Measurements from ENCODE around the gene LGR4. TPM values are rescaled to one million over a fixed set of nuclear protein-coding genes. Genes with fewer than 3 reads are reported as not detected.

LGR4 gene
- total RNA-seq, 4 donors from 2014 or later: 28.7 to 165 (median 120) TPM

DNA sequence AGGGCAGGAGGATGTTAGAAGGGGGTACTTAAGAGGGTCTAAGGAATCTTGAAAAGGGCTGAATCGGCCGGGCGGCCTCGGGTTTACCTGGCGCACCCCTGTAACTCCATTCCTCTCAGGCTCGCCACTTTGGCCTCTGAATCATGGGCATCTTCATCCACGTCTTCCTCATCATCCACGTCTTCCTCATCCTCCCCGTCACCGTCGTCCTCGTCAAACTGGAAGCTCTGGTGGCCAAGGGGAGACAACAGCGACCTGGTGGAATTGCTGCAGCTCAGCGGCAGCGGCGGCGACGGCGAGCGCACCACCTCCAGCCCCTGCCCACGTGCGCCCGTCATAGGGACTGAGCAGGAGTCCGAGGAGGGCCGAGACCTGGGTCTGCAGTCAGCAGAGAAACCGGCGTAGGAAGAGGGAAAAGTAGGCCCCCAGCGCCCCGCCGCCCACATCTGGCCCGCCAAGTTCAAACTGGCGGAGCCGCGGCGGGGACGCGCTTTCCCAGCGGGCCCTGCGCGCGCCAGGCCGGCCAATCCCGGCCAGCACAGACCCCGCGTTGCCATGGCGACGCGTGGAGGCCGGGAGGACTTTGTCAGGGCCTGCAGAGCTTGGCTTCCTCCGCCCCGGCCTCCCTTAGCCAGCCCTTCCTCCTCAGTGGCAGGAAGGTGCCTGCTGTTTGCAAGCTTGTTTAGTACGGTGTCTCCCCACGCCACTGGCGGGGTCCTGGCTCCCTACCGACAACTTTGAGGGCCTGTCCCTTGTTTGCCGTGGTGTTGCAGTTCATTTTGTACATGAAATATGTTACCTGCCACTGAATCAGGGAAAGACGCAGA is 109.6 kb downstream of the LGR4 start, which contains the start of gene CCDC34:
TSS of gene CCDC34 (minus strand) at position 467 of the 827 bp plus-strand sequence. CDS start at position 446, 21 bp downstream.
- TF ChIP-seq POLR2A (IDR thresholded peaks at IDR 0.05) (peak; percentile 45), POLR2AphosphoS5 (IDR thresholded peaks at IDR 0.05) (peak; percentile 62 to 76 (median 72))
- TF ChIP-seq, protein P1, sequence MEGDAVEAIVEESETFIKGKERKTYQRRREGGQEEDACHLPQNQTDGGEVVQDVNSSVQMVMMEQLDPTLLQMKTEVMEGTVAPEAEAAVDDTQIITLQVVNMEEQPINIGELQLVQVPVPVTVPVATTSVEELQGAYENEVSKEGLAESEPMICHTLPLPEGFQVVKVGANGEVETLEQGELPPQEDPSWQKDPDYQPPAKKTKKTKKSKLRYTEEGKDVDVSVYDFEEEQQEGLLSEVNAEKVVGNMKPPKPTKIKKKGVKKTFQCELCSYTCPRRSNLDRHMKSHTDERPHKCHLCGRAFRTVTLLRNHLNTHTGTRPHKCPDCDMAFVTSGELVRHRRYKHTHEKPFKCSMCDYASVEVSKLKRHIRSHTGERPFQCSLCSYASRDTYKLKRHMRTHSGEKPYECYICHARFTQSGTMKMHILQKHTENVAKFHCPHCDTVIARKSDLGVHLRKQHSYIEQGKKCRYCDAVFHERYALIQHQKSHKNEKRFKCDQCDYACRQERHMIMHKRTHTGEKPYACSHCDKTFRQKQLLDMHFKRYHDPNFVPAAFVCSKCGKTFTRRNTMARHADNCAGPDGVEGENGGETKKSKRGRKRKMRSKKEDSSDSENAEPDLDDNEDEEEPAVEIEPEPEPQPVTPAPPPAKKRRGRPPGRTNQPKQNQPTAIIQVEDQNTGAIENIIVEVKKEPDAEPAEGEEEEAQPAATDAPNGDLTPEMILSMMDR (IDR thresholded peaks at IDR 0.05): no peak
- peak within 1 kb of the TSS; percentile 39 to 76 (median 70) for H3K4me3 ChIP-seq
- H3K36me3 ChIP-seq: peaks cover 0 to 5% (median 0%) of the 10 kb centered on the region in 4 donors
- peak within 1 kb of the TSS; percentile 62 to 73 (median 70) for H3K27ac ChIP-seq
- no peaks in the 10 kb centered on the region for H3K27me3 ChIP-seq
- 0 to 14% methylated on average over 1 to 40 of the region's 57 CpGs for WGBS, 2 donors (ENCODE audit: low coverage in 1 of 2)
- in situ Hi-C loops (cut with MboI; ENCODE audit: low pct_ligation_motif_present in 1 of 4, low pct_unique_long_range_greater_than_20kb in 1 of 4, low sequenced_read_pairs in 3 of 4): loop anchor here in 1 of 4 donors (25.0 kb wide), 1 partner anchor 99 kb away; the partner anchor contains the start of gene LGR4
- no peaks in the 10 kb centered on the region for H3K9me3 ChIP-seq
- intact Hi-C loops (cut with DNase I; ENCODE audit: low total_unique reads): no loop called here
- H3K4me1 ChIP-seq: peaks cover 3 to 25% (median 9%) of the 10 kb centered on the region in 4 donors
- DNase-seq: peak; percentile 93

DNA sequence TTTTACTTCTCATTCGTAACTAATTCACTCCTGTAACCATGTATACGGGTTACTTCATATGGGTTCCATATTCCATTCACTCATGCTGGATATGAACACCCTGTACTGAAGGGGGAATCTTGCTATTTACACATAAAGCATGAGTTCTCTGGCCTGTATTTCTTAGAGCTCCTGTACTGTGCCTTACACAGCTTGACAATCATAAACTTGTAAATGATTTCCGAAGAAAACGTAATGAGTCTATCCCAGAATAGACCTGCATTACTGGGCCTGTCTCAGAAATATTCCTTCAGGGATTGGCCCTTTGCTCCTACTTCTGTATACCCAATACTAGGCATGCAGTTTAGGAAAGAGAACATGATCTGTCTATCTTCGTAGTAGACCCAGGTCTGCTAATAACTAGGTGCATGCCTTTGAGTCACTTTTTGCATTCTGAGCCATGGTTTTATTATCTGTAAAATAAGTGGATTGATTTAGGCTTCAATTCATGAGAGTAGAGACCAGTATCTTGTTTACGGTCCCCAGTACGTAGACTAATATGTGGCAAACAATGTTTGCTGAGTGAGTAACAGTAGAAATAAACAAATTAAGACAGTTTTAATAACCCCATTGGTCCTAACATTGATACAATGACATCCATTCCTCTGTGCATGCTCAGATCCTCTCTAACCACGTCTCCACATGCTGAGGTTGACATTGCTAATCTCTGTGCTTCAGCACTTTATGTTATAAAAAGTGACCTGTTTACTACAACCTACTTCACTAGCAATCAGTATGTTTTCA is 110.8 kb downstream of the LGR4 start:
- 42 to 54% methylated on average over 5 to 8 of the region's 8 CpGs for WGBS, 2 donors (ENCODE audit: low coverage in 1 of 2)
- peaks cover 3 to 29% (median 12%) of the 10 kb centered on the region in 4 donors for H3K4me1 ChIP-seq
- H3K9me3 ChIP-seq: no peaks in the 10 kb centered on the region
- TF ChIP-seq POLR2A (IDR thresholded peaks at IDR 0.05) (no peak), POLR2AphosphoS5 (IDR thresholded peaks at IDR 0.05) (no peak), EP300 (IDR thresholded peaks at IDR 0.05; ENCODE audit: low read depth) (no peak)
- TF ChIP-seq, protein P1 (IDR thresholded peaks at IDR 0.05): no peak
- no peak for DNase-seq
- H3K4me3 ChIP-seq: peak overlapping the region in 1 of 4 donors; percentile 76
- peak overlapping the region; percentile 46 to 73 (median 68) for H3K27ac ChIP-seq
- H3K27me3 ChIP-seq: no peaks in the 10 kb centered on the region
- intact Hi-C loops (cut with DNase I; ENCODE audit: low total_unique reads): no loop called here
- in situ Hi-C loops (cut with MboI; ENCODE audit: low pct_ligation_motif_present in 1 of 4, low pct_unique_long_range_greater_than_20kb in 1 of 4, low sequenced_read_pairs in 3 of 4): loop anchor here in 1 of 4 donors (25.0 kb wide), 1 partner anchor 100 kb away; the partner anchor contains the start of gene LGR4
- no peaks in the 10 kb centered on the region for H3K36me3 ChIP-seq

DNA sequence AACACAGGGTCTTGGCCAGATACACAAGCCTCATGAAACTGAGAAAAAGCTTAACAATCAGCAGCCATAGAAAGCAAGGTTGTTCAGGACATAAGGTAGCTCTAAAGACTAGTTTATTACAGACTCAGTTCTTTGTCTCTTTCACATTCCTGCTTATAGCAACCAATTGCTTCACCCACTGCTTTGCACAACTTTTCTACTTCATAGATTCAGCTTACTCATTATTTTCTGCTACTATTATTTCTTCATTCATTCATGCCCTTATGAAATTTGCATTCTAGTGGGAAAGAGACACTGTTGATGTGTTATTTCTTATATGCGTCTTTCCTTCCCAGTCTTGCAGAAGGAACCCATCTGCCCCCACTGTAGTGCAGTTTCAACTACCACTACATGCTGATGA is 114.3 kb downstream of the LGR4 start:
- 90 to 93% methylated on average over 1 of the region's 1 CpG for WGBS, 2 donors (ENCODE audit: low coverage in 1 of 2)
- H3K9me3 ChIP-seq: no peaks in the 10 kb centered on the region
- H3K27ac ChIP-seq: no peak overlapping the region
- in situ Hi-C loops (cut with MboI; ENCODE audit: low pct_ligation_motif_present in 1 of 4, low pct_unique_long_range_greater_than_20kb in 1 of 4, low sequenced_read_pairs in 3 of 4) (loop anchor here in 1 of 4 donors (25.0 kb wide), 1 partner anchor 104 kb away; the partner anchor contains the start of gene LGR4), intact Hi-C loops (cut with DNase I; ENCODE audit: low total_unique reads) (no loop called here)
- H3K27me3 ChIP-seq: no peaks in the 10 kb centered on the region
- no peaks in the 10 kb centered on the region for H3K36me3 ChIP-seq
- no peak overlapping the region for H3K4me3 ChIP-seq
- no peak for TF ChIP-seq EP300 (IDR thresholded peaks at IDR 0.05; ENCODE audit: low read depth)
- no peak for TF ChIP-seq POLR2A (IDR thresholded peaks at IDR 0.05)
- TF ChIP-seq POLR2AphosphoS5 (IDR thresholded peaks at IDR 0.05): no peak
- peaks cover 3 to 36% (median 17%) of the 10 kb centered on the region in 4 donors for H3K4me1 ChIP-seq
- no peak for DNase-seq

DNA sequence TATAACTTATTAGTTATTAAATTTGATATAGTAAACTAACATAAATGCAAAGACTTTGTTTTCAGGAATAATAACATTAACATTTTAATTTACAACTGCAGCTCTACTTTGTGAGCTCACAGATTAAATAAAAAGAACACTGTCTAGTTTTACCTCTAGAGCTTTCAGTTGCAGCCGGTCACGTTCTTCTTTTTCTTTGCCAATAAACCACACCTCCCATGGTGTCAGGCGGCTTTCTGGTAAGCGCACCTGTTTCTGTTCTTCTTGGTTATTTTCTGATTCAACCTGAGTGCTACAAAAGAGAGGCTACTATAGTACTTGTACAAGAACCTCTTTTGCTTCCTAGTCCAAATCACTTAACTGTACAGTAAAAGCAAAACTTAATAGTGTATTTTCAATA is 115.3 kb downstream of the LGR4 start:
- 65 to 68% methylated on average over 4 of the region's 4 CpGs for WGBS, 2 donors (ENCODE audit: low coverage in 1 of 2)

More for the DNA sequence above, 115.3 kb downstream of the LGR4 start:
- Histone ChIP-seq H3K4me1 (peaks cover 0 to 31% (median 14%) of the 10 kb centered on the region in 4 donors), H3K27me3 (no peaks in the 10 kb centered on the region), H3K4me3 (no peak overlapping the region), H3K36me3 (no peaks in the 10 kb centered on the region), H3K9me3 (no peaks in the 10 kb centered on the region), H3K27ac (no peak overlapping the region)
- in situ Hi-C loops (cut with MboI; ENCODE audit: low pct_ligation_motif_present in 1 of 4, low pct_unique_long_range_greater_than_20kb in 1 of 4, low sequenced_read_pairs in 3 of 4) (loop anchor here in 1 of 4 donors (25.0 kb wide), 1 partner anchor 105 kb away; the partner anchor contains the start of gene LGR4), intact Hi-C loops (cut with DNase I; ENCODE audit: low total_unique reads) (no loop called here)
- TF ChIP-seq POLR2A (IDR thresholded peaks at IDR 0.05): no peak
- TF ChIP-seq, protein P1 (IDR thresholded peaks at IDR 0.05): no peak
- no peak for TF ChIP-seq POLR2AphosphoS5 (IDR thresholded peaks at IDR 0.05)
- TF ChIP-seq EP300 (IDR thresholded peaks at IDR 0.05; ENCODE audit: low read depth): no peak
- peak; percentile 23 for DNase-seq
